Astrocyte (in vitro differentiated cells and primary cell): ENCODE results near the gene USP50.

Experiments
- EZH2 ChIP-seq: IDR thresholded peaks from 2 replicates; pipeline ENCODE4 v1.6.1; 2012; ENCODE audit warnings: mild to moderate bottlenecking, low read length, inconsistent platforms; ENCODE audit not compliant: insufficient read depth
- TF ChIP-seq, protein P1 (sequence below): IDR thresholded peaks from 2 replicates; pipeline ENCODE4 v1.5.1; 2011; ENCODE audit warnings: low read depth, mild to moderate bottlenecking, inconsistent platforms, low read length, moderate library complexity; ENCODE audit not compliant: insufficient read depth

DNA sequence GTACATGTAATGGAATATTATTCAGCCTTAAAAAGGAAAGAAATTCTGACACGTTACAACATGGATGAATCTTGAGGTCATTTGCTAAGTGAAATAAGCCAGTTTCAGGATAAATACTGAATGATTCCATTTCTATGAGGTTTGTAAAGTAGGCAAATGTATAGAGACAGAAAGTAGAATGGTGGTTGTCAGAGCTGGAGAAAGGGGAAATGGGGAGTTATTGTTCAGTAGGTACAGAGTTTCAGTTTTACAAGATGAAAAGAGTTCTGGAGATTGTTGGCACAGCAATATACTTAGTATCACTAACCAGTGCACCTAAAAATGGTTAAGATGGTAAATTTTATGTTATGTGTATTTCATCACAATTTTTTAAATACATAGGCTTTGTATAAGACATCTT is 61.7 kb downstream of the USP50 start:
- TF ChIP-seq EZH2, result no peak
- TF ChIP-seq, protein P1, sequence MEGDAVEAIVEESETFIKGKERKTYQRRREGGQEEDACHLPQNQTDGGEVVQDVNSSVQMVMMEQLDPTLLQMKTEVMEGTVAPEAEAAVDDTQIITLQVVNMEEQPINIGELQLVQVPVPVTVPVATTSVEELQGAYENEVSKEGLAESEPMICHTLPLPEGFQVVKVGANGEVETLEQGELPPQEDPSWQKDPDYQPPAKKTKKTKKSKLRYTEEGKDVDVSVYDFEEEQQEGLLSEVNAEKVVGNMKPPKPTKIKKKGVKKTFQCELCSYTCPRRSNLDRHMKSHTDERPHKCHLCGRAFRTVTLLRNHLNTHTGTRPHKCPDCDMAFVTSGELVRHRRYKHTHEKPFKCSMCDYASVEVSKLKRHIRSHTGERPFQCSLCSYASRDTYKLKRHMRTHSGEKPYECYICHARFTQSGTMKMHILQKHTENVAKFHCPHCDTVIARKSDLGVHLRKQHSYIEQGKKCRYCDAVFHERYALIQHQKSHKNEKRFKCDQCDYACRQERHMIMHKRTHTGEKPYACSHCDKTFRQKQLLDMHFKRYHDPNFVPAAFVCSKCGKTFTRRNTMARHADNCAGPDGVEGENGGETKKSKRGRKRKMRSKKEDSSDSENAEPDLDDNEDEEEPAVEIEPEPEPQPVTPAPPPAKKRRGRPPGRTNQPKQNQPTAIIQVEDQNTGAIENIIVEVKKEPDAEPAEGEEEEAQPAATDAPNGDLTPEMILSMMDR, result no peak
